WERI-Rb-1 (cell line): ENCODE data around the gene IL12RB1.

Source experiments
- DNase-seq: peaks from one replicate; pipeline ENCODE4 v3.0.0-alpha.2; 2020
- H3K27ac ChIP-seq: fragments of 250-450 bp; sonication (Bioruptor Pico); 2 replicates; pipeline ENCODE4 v1.5.1; 2020; ENCODE audit warnings: mild to moderate bottlenecking, moderate library complexity
- H3K27me3 ChIP-seq: fragments of 250-450 bp; sonication (Bioruptor Pico); 2 replicates; pipeline ENCODE4 v1.5.1; 2021; ENCODE audit warnings: mild to moderate bottlenecking, low read depth, moderate library complexity; ENCODE audit not compliant: insufficient read depth, severe bottlenecking
- H3K36me3 ChIP-seq: fragments of 250-450 bp; sonication (Bioruptor Pico); 2 replicates; pipeline ENCODE4 v1.5.1; 2020; ENCODE audit warnings: mild to moderate bottlenecking, moderate library complexity
- H3K4me3 ChIP-seq: 2 replicates; pipeline ENCODE4 v1.5.1; 2011; ENCODE audit warnings: low read depth, mild to moderate bottlenecking, control low read depth, low read length
- H3K9me3 ChIP-seq: fragments of 250-450 bp; sonication (Bioruptor Pico); 2 replicates; pipeline ENCODE4 v1.5.1; 2021; ENCODE audit warnings: mild to moderate bottlenecking, moderate library complexity; ENCODE audit not compliant: severe bottlenecking
- CTCF ChIP-seq: IDR thresholded peaks from 2 replicates; pipeline ENCODE4 v1.5.1; 2011; ENCODE audit warnings: low read depth, mild to moderate bottlenecking, control low read depth, inconsistent platforms, low read length

IL12RB1 gene

GRCh38 chr19:18104793-18105131 is 18.0 kb upstream of the IL12RB1 start:
- no peaks in the 10 kb centered on the region for H3K36me3 ChIP-seq
- no peak for TF ChIP-seq CTCF
- H3K9me3 ChIP-seq: peaks cover 3% of the 10 kb centered on the region
- H3K27ac ChIP-seq: peak overlapping the region; percentile 53
- no peak for DNase-seq
- peak overlapping the region; percentile 48 for H3K4me3 ChIP-seq
- no peaks in the 10 kb centered on the region for H3K27me3 ChIP-seq

GRCh38 chr19:18102916-18103542 is 16.3 kb upstream of the IL12RB1 start:
- Histone ChIP-seq H3K9me3 (peaks cover 3% of the 10 kb centered on the region), H3K4me3 (no peak overlapping the region), H3K27ac (peak overlapping the region; percentile 53), H3K36me3 (no peaks in the 10 kb centered on the region), H3K27me3 (no peaks in the 10 kb centered on the region)
- no peak for DNase-seq
- no peak for TF ChIP-seq CTCF

- no peak for DNase-seq
- H3K4me3 ChIP-seq: no peak overlapping the region
- no peak for TF ChIP-seq CTCF
- no peaks in the 10 kb centered on the region for H3K27me3 ChIP-seq
- H3K36me3 ChIP-seq: no peaks in the 10 kb centered on the region
- H3K9me3 ChIP-seq: peaks cover 3% of the 10 kb centered on the region
- no peak overlapping the region for H3K27ac ChIP-seq
These were observed 14.5 kb upstream of the IL12RB1 start for GRCh38 chr19:18101268-18101667.

GRCh38 chr19:18100710-18101109 is 14.0 kb upstream of the IL12RB1 start:
- Histone ChIP-seq H3K27me3 (no peaks in the 10 kb centered on the region), H3K4me3 (no peak overlapping the region), H3K9me3 (peaks cover 3% of the 10 kb centered on the region), H3K27ac (no peak overlapping the region), H3K36me3 (no peaks in the 10 kb centered on the region)
- TF ChIP-seq CTCF: no peak
- no peak for DNase-seq

- Histone ChIP-seq H3K27ac (no peak overlapping the region), H3K36me3 (no peaks in the 10 kb centered on the region), H3K27me3 (no peaks in the 10 kb centered on the region), H3K9me3 (peaks cover 3% of the 10 kb centered on the region), H3K4me3 (no peak overlapping the region)
- no peak for DNase-seq
- TF ChIP-seq CTCF: no peak
These were observed 12.9 kb upstream of the IL12RB1 start for GRCh38 chr19:18099623-18099995.
